Subcutaneous adipose tissue (tissue), 4 donors: ENCODE measurements around the gene ARMC2. TPM values are rescaled to one million over a fixed set of nuclear protein-coding genes. Genes with fewer than 3 reads are reported as not detected.

Source experiments
- total RNA-seq, 4 donors: library from RNA; depleted of rRNA; stranded (reverse); fragments of >200 nt; gene quantifications; one replicate each; pipeline ENCODE4 v1.1.0, GENCODE V29; 2016
- TF ChIP-seq, protein P1 (sequence below): fragments of 450-650 bp; IDR thresholded peaks from one replicate; pipeline ENCODE4 v1.5.1; 2016; ENCODE audit warnings: low read depth, mild to moderate bottlenecking, control low read depth, antibody characterized with exemption, moderate library complexity

ARMC2 gene
- total RNA-seq, 4 donors from 2014 or later: 3.6 to 6.5 (median 5.2) TPM

DNA sequence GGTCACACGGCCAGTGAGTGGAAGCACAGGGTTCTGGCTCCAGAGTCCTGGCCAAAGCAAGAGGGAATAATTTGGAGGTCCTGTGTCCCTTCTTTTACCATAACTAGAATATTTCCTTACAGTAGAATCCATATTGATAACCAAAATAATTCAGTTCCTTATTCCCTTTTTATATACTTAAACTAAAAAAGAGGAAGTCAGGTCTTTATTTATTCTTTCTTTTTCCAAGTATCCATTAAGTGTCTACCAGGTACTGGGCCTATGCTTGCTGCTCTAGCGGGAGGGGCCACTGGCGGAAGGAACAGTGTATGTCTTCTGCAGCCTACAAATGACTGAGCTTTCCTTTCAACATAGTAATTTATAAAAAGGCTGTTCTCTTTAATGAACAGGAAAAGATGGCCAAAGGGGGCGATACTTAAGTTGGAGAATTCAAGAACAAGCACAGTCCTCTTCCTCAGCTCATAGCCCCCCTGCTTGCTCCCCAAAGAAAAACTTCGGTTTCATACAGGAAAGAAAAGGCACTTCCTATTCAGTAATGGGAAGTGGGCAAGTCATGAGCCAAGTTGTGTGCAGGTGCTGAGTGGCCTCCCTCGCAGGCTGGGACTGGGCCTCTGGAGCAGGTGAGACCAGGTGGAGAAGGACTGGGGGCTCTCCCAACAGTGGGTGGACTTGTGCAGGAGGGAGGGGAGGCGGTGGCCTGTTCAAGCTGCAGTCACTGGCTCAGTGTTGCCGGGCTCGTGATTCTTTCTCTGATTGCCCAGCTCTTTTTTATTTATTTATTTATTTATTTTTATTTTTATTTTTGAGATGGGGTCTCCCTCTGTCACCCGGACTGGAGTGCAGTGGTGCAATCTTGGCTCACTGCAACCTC, 110.9 kb downstream of the ARMC2 start:
- TF ChIP-seq, protein P1, sequence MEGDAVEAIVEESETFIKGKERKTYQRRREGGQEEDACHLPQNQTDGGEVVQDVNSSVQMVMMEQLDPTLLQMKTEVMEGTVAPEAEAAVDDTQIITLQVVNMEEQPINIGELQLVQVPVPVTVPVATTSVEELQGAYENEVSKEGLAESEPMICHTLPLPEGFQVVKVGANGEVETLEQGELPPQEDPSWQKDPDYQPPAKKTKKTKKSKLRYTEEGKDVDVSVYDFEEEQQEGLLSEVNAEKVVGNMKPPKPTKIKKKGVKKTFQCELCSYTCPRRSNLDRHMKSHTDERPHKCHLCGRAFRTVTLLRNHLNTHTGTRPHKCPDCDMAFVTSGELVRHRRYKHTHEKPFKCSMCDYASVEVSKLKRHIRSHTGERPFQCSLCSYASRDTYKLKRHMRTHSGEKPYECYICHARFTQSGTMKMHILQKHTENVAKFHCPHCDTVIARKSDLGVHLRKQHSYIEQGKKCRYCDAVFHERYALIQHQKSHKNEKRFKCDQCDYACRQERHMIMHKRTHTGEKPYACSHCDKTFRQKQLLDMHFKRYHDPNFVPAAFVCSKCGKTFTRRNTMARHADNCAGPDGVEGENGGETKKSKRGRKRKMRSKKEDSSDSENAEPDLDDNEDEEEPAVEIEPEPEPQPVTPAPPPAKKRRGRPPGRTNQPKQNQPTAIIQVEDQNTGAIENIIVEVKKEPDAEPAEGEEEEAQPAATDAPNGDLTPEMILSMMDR: no peak

DNA sequence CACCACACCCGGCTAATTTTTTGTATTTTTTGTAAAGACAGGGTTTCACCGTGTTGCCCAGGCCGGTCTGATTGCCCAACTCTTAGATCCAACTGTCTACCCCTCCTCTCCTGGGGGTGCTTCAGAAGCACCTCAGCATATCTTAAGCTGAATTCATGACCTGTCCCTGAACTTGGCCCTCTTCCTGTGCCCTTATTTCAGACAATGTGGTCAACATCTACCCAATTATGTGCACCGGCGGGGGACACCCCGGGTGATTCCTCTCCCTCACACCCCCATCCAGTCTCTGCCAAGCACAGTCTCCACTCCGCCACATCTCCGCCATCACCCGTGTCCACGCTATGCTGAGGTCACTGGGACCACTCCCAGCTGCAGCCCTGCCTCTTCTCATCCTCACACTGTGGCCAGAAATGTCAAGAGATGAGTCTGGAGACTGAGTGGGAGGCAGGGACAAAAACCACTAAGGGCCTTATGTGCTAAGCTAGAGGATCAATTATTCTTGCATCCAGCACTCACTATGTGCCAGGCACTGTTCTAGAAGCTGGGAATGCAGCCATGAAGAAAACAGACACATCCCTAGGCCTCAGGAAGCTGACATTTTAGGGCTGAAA, 111.9 kb downstream of the ARMC2 start:
- TF ChIP-seq, protein P1: no peak

DNA sequence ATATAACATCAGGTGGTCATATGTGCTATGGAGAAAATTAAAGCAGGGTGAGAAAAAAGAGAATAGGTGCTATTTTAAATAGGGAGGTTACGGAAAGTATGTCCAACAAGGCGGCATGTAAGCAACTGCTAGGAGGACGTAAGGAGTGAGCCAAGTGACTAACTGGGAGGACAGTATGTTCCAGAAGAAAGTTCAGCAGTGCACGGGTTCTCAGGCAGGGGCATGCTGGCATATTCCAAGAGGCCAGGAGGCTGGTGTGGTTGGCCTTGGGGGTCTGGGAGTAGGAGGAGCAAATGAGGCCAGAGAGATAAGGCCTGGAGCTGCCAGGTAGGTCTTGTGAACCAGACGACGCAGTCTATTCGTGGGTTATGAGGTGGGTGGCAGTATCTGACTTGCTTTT, 112.4 kb downstream of the ARMC2 start:
- TF ChIP-seq, protein P1: no peak

DNA sequence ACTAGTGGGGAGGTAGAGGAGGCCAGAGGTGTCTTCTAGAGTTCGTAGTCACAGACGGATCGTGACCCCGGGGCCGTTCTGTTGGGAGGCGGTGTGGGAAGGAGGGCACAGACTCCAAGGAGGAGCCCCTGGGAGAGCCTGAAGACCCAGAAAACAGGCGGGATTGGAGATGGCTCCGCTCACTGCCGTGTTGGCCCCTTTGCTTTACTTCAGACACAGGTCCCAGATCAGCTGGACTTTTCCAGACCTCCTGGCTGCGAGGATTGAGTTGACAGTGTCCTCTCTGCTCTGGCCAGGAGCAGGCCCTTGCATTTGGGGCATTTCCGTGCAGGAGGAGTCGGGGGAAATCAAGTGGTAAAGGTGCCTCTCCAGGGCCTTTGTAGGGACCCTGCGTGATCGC, 112.9 kb downstream of the ARMC2 start:
- TF ChIP-seq, protein P1: no peak

DNA sequence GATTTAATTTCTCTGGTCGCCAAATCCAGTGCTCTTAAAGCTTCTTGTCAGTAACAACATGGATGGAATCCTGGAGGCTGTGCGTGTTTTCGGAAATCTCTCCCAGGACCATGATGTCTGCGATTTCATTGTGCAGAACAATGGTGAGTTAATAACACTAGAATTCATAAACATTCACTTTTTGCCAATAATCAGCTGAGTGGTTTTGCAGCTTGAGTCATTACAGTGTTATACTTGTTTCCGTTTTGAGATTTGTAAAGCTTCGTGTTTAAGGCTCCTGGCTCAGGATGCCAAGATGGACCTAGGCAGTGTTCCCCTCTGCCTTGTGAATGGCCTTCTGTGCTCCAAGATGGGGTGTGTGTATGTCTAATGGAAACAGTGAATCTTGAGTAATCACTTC, 113.8 kb downstream of the ARMC2 start:
- TF ChIP-seq, protein P1: no peak

DNA sequence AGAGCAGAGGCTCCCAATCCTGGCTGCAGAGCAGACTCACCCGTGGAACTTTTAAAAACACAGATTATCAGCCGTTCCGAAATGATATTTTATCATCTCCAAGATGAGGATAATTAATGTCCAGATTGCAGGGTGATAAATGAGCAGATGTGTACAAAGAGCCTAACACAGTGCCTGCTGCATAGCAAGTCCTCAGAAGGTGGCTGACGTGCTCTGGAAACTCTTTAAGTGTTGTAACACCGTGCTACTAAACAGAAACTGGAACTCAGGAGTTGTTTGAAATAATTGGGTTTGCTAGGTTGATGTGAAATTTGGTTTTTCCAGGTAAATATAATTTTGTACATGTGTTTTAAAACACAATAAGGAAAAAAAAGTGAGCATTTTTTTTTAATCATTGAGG, 118.0 kb downstream of the ARMC2 start:
- TF ChIP-seq, protein P1: no peak
